GM18517 (cell line): Measurements from ENCODE around the gene ANKRD6.
"Not testable (repeated sequence)": the region's sequence is repeated elsewhere in the genome, so short reads cannot be mapped to it uniquely, and the experiment has no call there.

ENCODE experiments used
- ATAC-seq: cut with Tn5 transposase; IDR thresholded peaks from one replicate; pipeline ENCODE4 v1.9.1; 2021; ENCODE audit warnings: mild to moderate bottlenecking, moderate library complexity; ENCODE audit not compliant: unreplicated experiment

Gene ANKRD6

DNA sequence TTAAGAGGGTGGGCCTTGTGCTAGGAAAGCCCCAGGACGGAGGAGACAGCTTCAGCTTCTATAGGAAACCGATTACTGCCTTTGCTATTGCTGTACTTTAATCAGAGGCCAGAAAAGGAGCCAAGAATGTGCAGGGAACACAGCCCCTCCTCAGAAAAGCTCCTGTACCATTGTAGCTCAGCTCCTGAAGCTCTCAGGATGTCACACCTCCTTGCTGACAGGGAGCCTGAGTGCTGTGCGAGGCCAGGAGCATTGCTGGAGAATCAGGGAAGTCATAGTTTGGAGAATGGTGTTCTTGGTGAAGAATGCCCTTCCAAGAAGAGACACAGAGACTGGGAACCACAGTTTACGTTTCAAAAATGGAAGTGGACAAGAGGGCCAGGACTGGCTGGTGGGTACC, 158.8 kb downstream of the ANKRD6 start:
- ATAC-seq = no peak

DNA sequence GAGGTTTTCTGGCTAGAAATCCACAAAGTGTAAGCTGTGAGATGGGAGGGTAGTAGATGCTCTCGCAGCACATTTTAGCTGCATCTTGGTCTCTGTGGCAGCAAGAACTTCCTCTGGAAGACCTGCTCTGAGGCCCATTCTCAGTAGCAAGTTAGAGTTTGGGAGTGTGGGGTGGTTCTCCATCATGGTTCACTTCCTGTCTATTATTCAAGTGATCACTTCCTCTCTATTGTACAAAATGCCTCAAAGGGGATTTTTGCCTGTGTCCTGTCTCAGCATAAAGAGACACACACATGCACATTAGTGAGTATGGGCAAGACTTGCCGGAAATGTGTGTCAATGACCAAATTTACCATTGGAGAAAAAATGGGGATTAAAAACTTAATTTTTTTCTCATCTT, 163.1 kb downstream of the ANKRD6 start:
- peak; percentile 88 for ATAC-seq

DNA sequence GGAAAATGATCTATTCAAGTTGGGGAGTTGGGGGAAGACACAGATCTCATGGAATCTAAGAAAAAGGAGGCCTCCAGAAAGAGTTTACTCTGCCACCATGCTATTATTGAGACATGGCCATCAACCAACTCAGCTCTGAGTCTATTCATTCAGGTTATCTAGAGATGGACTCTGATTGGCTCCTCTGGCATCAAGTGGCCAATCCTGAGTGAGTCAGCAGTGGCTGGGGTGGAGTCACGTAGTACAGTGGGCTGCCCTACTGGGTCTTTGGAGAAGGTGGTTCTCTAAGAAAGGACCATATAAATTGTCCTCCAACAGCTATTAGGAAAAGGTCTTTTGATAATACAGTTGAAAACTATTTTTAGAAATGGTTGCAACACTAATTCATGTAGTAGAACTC, 163.5 kb downstream of the ANKRD6 start:
- ATAC-seq = no peak

DNA sequence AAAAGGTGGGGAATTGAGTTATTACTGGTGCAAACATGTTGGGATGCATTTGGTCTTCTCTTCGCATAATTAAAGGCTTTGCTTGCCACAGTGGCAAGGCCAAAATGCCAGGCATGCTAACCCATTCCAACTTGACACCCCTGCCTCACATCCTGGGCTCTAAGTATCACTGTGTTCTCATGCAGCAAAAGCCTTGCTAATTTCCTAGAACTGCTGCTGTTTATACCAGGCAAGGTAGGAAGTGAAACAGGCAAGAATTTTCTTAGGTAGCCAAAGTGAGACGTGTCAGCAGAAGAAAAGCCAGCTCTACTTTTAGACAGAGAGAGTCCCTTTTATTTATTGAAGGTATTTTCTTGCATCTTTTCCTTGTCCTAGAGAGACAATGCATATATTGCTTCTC, 164.4 kb downstream of the ANKRD6 start:
- no peak for ATAC-seq

DNA sequence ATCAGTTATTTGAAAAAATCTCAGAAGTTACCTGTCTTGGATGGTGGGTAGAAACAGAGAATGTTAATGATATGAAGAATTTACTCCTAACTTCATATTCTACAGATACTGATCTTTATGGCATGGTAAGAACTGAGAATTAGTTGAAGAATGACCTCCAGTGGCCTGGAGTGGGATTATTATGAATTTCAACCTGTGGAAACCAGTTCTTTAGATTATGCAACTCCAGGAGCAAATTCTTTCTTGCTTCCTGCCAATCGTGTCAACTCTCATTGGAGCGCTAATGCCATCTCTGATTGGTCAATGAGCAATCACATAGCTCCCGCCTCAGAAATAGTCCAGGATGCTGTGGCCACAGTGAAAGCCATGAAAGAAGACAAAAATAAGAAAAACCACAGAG, 165.0 kb downstream of the ANKRD6 start:
- ATAC-seq = no peak

DNA sequence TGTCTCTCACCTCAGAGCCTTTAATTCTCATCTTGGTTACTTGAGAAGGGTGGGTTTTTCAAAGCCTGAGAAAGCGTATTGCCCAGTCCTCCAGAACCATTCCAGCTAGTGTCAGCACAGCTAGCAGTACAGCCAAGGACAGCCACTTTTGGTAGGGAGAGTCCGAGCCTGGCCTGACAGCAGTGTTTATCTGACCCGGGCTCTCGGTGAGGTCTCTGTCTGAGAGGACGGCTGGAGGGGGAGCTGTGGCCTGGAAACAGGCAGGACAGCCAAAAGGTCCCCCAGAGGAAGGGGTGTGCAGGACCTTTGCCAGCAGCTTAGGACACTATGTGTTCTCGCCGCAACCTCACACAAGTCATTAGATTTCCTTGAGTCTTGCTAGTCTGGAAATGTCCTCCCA, 166.8 kb downstream of the ANKRD6 start:
- no peak for ATAC-seq

DNA sequence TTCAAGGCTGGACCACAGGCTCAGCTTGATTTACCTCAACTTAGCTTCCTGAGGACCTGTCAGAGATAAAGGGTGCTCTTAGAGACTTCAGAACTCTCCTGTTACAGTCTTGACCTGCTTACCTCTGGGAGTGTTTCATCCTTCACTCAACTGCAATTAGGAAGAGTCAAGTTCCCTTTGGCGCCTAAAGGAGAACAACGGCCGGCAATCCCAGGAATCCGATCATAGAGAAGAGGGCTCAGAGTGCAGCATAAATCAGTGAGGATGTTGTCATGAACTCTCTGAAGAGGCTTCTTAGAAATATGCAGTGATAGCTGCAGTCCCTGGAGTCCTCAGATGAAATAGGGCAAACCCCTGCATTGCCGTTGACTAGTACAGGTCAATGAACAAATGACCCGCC, 169.2 kb downstream of the ANKRD6 start:
- no peak for ATAC-seq

DNA sequence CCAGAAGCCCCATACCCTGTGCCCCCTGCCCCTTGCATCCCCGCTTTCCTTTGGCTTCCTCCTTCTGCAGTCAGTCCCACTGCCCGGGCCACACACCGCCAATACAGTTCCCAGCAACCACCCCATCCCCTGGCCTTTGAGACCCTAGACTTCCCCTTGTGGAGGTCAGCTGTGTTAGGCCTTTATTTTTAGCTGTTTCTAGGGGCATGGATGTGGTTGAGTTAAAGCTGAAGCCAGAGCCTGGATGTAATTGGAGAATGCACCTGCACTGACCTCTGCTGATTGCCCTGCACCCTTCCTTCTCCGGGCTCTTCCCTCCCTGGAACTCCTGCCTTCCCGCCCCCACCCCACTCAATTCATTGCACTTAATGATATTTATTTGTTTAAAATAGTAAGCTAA, 171.7 kb downstream of the ANKRD6 start:
- ATAC-seq = no peak

DNA sequence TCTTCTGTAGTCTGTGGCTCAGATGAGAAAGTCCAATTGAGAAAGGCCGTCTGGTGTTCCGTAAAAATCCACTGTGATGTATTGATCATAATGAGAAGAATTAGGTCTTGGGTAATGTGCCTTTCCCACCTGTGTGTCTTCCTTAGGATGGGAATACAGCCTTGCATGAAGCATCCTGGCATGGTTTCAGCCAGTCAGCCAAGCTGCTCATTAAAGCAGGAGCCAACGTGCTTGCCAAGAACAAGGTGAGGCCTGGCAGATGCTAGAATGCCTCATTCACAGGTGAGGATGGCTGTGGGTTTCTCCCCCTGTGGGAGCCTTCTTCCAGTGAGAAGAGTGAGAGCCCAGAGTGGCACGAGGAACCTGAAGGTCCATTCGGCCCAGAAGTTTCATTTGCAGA, 172.9 kb downstream of the ANKRD6 start:
- no peak for ATAC-seq

DNA sequence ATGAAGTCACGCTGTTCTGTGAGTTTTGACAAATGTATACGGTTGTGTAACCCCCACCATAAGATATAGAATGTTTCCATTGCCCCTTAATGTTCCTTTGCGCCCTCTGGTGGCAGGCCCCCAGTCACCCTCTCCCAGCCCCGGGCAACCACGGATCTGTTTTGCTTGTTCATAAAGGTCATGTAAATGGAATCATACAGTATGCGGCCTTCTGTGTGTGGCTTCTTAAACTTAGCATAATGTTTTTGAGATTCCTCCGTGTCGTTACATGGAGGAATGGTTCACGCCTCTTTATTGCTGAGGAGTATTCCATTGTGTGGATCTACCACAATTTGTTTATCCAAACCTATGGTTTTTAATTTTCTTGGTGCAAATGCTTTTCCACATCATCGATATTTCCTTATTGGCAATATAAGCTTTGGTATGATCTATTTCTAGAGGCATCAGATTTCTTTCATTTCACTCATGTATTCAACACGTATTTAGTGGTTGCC, 177.2 kb downstream of the ANKRD6 start:
- ATAC-seq = peak; percentile 72

DNA sequence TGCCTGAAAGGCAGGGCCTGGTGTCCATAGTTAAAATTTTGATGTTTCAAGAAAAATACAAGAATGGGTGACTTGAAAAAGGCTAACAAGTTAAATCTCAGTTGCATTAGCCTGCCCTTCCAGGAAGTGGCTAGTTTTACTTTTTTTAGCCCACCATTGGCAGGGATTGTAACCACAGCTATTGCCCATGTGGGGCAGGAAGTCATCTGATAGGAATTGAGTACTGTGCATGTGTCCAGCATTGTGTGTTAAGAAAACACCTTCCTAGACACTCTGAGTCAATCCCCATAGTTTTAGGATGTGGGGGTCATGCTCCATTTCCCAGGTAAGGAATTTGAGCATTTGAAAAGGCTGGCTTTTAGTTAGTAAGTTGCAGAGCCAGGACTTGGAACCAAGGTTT, 178.7 kb downstream of the ANKRD6 start:
- ATAC-seq = no peak

DNA sequence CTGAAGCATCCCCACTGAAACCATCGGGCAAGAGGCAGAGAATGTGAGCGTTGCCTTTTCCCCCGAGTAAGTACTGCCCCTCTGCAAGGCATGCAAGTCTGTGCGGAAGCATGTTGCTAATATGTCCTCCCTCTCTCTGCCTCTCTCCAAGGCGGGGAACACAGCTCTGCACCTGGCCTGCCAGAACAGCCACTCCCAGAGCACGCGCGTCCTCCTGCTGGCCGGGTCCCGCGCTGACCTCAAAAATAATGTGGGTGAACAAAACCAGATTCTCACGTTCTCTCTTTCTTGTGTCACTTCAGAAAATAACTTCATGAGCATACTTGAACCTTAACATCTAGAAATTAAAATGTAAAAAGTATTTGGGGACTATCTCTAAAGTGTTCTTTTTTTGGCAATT, 179.2 kb downstream of the ANKRD6 start:
- ATAC-seq = no peak

DNA sequence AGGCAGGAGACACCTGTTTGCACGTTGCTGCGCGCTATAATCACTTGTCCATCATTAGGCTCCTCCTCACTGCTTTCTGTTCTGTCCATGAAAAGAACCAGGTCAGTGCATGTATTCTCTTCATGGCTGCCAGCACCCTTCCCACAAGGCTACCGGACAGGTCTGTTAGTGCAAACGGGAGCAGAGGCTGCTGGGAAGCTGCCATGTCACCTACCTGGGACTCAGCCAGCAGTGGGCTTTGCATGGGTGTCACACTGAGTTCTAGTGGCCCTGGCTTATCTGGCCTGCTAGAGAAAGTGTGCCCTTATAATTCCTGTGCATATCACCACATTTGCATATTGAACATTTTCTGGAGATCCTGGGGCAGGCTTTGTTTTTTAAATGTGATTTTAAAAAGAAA, 180.8 kb downstream of the ANKRD6 start:
- ATAC-seq = no peak

DNA sequence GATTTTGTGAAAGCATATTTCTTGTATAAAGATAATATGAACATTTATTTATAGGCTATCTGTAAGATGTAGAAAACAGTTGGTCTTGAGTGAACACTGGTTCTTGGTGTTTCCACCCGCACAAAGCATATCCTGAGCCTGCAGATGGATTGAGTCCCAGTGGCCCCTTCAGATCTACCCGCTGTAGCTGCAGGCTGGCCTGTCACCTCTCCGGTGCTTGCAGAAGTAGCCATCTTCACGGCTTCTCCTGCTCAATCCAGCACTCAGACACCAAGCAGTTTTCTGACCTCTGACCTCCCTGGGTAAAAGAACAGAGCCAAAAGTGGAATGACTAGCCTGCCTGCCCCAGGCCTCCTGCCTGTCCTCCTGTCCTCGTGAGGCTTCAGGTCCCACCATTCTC, 182.9 kb downstream of the ANKRD6 start:
- ATAC-seq = no peak

DNA sequence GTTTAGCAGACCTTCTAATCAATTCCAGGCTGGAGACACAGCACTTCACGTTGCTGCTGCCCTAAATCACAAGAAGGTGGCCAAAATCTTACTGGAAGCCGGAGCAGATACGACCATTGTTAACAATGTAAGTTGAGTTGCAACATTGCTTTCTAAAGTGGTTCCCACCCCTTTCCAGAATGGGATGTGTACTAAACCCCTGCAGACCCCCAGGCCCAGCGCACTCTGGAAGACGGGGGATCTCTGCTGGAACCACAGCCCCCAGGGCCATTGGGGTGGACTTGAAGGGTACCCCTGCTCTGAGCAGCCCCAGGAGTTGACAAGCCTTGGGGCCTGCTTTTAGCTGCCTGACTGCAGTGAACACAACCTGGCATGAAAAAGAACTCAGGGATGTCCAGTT, 183.6 kb downstream of the ANKRD6 start:
- ATAC-seq = no peak

DNA sequence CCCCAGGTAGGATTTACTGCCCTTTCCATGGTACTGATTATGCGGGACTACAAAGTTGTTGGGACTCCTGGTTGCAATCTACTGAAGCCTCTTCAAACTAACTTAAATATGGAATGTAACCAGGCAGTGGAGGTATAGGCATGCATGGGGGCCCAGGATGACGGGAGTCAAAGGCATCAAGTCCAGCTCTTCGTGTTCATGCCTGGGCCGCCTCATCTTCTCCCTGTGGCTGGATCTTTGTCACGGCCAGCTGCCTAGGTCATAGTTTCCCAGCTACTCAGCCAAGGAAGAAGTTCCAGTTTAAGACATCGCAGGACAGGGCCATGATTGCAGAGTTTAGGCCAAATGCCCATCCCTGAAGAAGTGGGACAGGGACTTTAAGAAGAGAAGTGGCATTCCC, 185.1 kb downstream of the ANKRD6 start:
- ATAC-seq = no peak

DNA sequence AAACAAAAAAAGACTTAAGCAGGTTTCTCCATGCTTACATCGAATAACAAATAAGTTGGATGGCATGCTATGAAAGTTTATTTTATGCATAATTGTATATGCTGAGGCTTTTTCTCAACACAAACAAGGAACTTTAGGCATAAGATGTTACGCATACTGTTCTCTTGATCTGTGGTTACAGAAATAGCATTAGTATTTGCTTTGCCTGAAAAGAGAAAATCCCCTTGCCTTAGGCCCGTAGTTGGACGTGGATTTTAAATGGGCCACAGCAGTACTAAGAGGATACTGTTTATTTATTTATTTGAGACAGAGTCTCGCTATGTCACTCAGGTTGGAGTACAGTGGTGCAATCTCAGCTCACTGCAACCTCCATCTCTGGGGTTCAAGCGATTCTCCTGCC, 186.6 kb downstream of the ANKRD6 start:
- no peak for ATAC-seq

DNA sequence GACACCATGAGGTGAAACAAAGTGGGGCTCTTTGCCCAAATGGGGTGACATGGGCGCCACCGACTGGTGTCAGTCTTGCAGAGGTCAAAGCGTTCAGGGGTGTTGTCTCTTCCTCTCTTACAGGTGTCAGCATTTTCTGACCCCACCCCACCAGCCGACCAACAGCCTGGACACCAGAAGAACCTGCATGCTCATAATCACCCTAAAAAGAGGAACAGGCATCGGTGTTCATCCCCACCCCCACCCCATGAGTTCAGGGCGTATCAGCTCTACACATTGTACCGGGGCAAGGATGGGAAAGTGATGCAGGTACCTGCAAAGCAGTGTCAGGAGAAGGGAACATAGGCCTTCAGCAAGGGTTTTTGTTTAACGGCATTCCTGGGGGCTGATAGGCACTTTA, 190.8 kb downstream of the ANKRD6 start:
- ATAC-seq = no peak

DNA sequence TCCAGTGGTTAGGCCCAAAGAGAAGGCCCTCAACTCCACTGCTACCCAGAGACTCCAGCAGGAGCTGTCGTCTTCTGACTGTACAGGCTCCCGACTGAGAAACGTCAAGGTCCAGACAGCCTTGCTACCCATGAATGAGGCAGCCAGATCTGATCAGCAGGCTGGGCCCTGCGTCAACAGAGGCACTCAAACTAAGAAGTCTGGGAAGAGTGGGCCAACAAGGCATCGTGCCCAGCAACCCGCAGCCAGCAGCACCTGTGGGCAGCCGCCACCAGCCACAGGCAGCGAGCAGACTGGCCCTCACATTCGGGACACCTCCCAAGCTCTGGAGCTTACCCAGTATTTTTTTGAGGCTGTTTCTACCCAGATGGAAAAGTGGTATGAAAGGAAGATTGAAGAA, 197.5 kb downstream of the ANKRD6 start:
- no peak for ATAC-seq

DNA sequence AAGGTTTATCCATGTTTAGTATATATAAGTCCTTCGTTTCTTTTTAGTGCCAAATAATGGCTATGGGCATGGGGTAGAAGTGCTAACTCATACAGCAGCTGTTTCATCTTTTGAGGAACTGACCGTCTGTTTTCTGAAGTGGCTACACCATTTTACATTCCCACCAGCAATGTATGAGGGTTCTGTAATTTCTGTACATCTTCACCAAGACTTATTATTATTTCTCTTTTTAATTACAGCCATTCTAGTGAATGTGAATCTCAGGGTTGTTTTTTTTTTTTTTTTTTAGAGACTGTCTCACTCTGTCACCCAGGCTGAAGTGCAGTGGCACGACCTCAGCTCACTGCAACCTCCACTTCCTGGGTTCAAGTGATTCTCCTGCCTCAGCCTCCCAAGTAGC, 203.5 kb downstream of the ANKRD6 start:
- not testable (repeated sequence) for ATAC-seq

DNA sequence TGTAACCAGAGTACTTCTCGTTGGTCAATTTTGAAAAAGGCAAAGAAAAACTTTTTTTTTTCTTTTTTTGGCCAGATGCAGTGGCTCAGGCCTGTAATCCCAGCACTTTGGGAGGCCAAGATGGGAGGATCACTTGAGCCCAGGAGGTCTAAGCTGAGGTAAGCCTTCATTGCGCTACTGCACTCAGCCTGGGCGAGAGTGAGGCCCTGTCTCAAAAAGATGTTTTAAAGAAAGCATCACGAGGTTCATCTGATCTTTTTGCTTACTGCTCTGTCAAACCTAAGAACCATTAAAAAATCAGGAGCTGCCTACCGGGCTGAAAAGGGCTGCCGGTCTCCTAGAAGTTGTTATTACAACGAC, 205.0 kb downstream of the ANKRD6 start:
- peak; percentile 11 for ATAC-seq

DNA sequence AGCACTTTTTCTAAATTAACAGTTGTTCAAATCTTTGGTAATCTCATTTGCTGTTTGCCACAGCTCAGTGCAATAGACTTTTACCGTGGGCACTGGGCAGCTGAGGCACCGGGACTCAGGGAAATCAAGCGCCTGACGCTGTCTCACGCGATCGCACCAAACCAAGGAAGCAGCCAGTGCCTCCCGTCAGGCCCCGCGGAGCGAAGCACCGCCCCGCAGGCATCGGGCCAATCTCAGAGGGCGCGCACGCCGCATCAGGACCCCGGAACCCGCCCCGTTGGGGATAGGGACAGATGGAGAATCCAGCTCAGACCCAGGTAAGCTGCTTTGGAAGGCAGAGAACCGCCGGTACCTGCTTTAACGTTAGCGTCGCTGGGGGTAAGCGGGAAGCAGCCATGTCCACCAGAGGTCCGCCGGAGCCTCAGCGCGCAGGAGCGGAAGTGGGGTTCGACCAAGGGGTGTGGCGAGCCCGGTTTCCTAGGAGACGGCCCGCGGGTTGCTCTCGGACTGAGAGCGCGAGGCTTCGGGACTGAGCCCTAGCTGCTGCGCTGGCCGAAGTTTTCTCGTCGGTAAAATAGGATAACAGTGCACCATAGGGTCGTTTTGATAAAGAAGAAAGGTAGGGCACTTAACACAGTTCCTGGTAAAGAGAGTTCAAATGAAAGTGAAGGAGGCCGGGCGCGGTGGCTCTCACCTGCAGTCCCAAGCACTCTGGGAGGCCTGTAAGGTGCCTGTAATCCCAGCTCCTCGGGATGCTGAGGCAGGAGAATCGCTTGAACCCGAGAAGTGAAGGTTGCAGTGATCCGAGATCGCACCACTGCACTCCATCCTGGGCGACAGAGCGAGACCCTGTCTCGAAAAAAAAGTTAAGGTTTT, 205.6 kb downstream of the ANKRD6 start, which contains the start of gene LYRM2:
Gene LYRM2 (minus strand): TSS at position 428 of the 876 bp plus-strand sequence. CDS start 31 bp downstream, at position 397.
- peak; percentile 96 for ATAC-seq

DNA sequence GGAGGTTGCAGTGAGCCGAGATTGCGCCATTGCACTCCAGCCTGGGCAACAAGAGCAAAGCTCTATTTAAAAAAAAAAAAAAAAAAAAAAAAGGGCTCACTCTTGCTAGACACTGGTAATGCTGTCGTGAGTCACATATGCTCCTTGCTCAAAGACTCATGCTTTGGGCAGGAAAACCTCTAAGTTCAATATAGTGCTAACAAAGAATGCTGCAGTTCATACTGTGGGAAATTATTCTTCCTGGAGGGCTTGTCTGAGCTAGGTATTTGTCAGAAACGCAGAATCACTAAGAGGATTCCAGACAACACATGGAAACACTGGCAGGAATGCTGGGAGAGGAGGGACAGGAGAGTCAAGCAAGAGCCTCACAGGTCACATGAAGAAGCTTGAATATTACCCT, 207.9 kb downstream of the ANKRD6 start:
- ATAC-seq = no peak
